GM18858 (cell line): Measurements from ENCODE around the gene NDUFS5.
"Not testable (repeated sequence)": the region's sequence is repeated elsewhere in the genome, so short reads cannot be mapped to it uniquely, and the experiment has no call there.

Experiments
- ATAC-seq: cut with Tn5 transposase; IDR thresholded peaks from one replicate; pipeline ENCODE4 v1.9.1; 2021; ENCODE audit not compliant: unreplicated experiment

The NDUFS5 gene

DNA sequence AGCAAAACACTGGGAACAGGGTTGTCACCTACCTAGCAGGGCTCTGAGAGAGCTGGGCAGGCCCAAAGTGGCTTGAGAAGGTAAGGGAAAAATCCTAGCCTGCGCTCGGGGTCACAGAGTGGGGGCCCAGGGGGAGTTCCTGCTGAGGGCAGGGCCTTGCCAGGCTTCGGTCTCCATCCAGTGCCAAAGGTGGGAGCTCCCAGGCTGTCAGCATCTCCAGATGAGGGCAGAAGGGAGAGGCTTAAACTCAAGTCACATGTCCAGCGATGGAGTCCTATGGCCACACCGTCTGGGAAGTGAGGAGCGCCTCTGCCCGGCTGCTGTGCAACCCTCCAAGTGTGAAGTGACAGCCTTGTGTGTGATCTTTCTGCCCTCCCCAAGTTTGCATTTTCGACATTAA, 11.2 kb upstream of the NDUFS5 start:
- not testable (repeated sequence) for ATAC-seq

GRCh38 chr1:39016604-39017171, 9.5 kb upstream of the NDUFS5 start:
- no peak for ATAC-seq

GRCh38 chr1:39017266-39017665, 8.9 kb upstream of the NDUFS5 start:
- ATAC-seq = no peak

DNA sequence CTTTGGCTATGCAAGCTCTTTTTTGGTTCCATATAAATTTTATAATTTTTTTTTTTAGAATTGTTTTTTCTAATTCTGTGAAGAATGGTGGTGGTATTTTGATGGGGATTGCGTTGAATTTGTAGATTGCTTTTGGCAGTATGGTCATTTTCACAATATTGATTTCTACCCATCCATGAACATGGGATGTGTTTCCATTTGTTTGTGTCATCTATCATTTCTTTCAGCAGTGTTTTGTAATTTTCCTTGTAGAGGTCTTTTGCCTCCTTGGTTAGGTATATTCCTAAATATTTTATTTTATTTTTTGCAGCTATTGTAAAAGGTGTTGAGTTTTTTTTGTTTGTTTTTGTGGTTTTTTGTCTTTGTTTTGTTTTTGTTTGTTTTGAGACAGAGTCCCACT, 5.7 kb upstream of the NDUFS5 start:
- ATAC-seq = not testable (repeated sequence)

DNA sequence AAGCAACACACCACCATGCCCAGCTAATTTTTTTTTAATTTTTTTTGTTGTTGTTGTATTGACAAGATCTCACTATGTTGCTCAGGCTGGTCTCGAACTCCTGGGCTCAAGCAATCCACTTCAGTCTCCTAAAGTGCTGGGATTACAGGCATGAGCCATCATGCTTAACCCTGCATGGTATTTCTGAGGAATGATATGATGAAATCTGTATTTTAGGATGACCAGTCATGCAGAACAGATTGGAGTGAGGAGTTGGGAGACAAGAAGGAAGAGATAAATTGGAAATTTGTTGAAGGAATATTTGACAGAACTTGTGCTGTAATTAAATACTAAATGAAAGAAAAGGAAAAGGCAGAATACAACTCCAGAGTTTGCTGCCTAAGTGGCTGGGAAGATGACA, 4.7 kb upstream of the NDUFS5 start:
- no peak for ATAC-seq

DNA sequence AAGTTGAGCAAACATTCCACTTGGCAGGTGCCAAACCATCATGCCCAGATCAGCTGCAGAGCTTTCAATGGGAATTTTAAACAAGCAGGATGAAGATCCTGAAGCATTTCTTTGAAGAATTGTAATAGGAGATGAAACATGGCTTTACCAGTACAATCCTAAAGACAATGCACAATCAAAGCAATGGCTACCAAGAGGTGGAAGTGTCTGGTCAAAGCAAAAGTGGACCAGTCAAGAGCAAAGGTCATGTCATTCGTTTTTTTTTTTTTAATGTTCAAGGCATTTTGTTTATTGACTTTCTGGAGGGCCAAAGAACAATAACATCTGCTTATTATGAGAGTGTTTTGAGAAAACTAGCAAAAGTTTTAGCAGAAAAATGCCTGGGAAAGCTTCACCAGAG, 3.0 kb upstream of the NDUFS5 start:
- ATAC-seq = no peak

- no peak for ATAC-seq
Observed at GRCh38 chr1:39026866-39027507, 837 bp downstream of the NDUFS5 start.

- no peak for ATAC-seq
Observed at GRCh38 chr1:39034114-39034654, 8.0 kb downstream of the NDUFS5 start.

GRCh38 chr1:39036678-39037077, 10.5 kb downstream of the NDUFS5 start:
- ATAC-seq = no peak

DNA sequence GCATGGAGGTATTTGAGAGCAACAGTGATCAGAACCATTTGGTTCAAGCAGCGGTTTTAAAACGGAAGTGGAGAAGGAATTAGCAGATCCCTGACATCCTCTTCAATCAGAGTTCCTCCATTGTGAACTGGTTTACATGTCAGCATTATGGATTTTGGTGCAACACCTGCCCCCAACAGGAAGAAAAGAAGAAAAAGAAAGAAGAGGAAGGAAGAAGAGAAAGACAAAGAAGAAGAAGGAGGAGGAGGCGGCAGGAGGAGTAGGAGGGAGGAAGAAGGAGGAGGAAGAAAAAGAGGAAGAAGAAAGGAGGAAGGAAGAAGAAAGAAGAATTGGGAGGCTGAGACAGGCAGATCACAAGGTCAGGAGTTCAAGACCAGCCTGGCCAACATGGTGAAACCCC, 17.4 kb downstream of the NDUFS5 start:
- ATAC-seq = no peak

- no peak for ATAC-seq
Observed at GRCh38 chr1:39044762-39045161, 18.6 kb downstream of the NDUFS5 start.

DNA sequence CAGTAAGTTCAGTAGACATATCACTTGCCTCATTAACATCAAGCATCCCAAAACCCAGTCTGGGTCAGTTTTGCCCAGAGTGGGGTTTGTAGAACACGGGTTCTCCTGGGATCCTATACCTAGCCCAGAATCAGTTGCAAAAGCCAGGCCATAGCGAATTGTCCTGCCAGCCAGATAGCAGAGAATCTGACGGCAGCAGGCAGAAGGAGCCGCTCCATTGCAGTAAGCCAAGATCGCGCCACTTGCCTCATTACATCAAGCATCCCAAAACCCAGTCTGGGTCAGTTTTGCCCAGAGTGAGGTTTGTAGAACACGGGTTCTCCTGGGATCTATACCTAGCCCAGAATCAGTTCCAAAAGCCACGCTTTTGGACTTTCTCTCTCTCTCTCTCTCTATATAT, 19.1 kb downstream of the NDUFS5 start:
- ATAC-seq = no peak

- no peak for ATAC-seq
Observed at GRCh38 chr1:39046613-39047210, 20.6 kb downstream of the NDUFS5 start.

- ATAC-seq = no peak
Observed at GRCh38 chr1:39047374-39048229, 21.5 kb downstream of the NDUFS5 start.

GRCh38 chr1:39048745-39049370, 22.7 kb downstream of the NDUFS5 start:
- ATAC-seq = no peak

DNA sequence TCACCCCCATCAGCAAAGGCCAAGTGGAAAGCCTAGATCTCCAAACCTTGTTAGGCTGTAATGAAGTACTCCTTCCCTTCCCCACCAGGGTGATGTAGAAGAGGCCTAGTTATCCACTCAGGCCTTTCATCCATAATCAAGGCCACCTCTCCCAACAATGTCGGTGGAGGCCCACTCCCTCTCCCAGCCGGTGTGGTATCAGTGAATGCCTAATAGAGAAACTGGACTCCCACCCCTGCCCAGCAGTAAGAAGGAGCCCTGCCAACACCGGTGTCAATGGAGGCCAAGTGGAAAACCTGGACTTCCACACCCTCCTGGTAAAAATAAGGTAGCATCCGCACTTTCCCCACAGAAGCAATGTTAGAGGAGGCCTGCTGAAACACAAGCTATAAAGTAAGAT, 23.9 kb downstream of the NDUFS5 start:
- no peak for ATAC-seq

DNA sequence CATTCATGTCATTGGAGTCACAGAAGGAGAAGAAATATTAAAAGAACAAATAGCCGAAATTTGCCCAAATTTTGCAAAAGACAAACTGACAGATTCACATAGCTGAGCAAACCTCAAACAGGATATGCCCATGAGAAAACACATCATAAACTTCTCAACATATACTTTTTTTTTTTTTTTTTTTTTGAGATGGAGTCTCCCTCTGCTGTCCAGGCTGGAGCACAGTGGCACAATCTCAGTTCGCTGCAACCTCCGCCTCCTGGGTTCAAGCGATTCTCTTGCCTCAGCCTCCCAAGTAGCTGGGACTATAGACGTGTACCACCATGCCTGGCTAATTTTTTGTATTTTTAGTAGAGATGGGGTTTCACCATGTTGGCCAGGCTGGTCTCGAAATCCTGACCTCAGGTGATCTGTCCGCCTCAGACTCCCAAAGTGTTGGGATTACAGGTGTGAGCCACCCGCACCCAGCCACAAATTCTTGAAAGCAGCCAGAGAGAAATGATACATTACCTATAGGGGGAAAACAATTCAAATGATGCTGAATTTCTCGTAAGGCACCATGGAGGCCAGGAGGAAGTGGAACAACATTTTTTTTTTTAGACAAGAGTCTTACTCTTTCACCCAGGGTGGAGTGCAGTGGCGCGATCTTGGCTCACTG, 25.2 kb downstream of the NDUFS5 start:
- not testable (repeated sequence) for ATAC-seq

DNA sequence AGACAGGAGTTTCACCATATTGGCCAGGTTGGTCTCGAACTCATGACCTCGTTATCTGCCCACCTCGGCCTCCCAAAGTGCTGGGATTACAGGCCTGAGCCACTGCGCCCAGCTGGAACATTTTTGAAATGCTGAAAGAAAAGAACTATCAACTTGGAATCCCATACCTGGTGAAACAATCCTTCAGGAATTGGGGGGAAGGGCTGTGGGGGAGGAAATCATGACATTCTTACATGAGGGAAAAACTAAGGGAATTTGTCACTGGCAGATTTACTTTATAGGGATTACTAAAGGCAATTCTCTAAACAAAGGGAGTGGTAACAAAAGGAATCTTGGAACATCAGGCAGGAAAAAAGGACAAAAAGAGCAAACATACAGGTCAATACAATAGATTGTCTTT, 25.8 kb downstream of the NDUFS5 start:
- ATAC-seq = no peak

- not testable (repeated sequence) for ATAC-seq
Observed at GRCh38 chr1:39055213-39055710, 29.1 kb downstream of the NDUFS5 start.

DNA sequence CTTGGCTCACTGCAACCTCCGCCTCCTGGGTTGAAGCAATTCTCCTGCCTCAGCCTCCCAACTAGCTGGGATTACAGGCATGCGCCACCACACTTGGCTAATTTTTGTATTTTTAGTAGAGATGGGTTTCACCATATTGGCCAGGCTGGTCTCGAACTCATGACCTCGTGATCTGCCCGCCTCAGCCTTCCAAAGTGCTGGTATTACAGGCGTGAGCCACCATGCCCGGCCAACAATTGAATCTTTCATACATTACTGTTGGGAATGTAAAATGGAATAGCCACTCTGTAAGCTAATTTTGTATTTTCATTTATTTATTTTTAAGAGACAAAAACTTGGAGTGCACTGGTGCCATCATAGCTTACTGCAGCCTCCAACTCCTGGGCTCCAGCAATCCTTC, 35.4 kb downstream of the NDUFS5 start:
- ATAC-seq = not testable (repeated sequence)
